HepG2 (cell line): ENCODE results near the gene ELANE.
"Not testable (repeated sequence)": the region's sequence is repeated elsewhere in the genome, so short reads cannot be mapped to it uniquely, and the experiment has no call there.

ENCODE experiments used
- CHD2 ChIP-seq: IDR thresholded peaks from 2 replicates; pipeline ENCODE4 v1.6.1; 2011; ENCODE audit warnings: low read depth, low read length, improper control_type of control experiment
- EED ChIP-seq: sonication (generic); formaldehyde crosslinking; IDR thresholded peaks from 2 replicates; pipeline ENCODE4 v1.5.0; 2020; ENCODE audit warnings: mild to moderate bottlenecking, missing genetic modification reagents
- EP300 ChIP-seq, 3 experiments: sonication (generic) in 1 of 3; formaldehyde crosslinking in 1 of 3; IDR thresholded peaks; 2 replicates each; pipeline versions ENCODE4 v1.5.1 to v1.6.1; 2011 to 2020; ENCODE audit warnings: low read depth in 2 of 3, low read length in 2 of 3, borderline replicate concordance in 1 of 3, improper control_type of control experiment in 1 of 3, mild to moderate bottlenecking in 1 of 3, missing genetic modification reagents in 1 of 3, moderate library complexity in 1 of 3
- POLR2A ChIP-seq, 2 experiments: IDR thresholded peaks; 2 replicates each; pipeline ENCODE4 v1.6.1; 2011; ENCODE audit warnings: low read depth in 2 of 2, low read length in 2 of 2, mild to moderate bottlenecking in 1 of 2, moderate library complexity in 1 of 2; ENCODE audit not compliant: insufficient read depth in 1 of 2
- REPIN1 ChIP-seq: sonication (generic); formaldehyde crosslinking; IDR thresholded peaks from 2 replicates; pipeline ENCODE4 v1.8.0; 2022; ENCODE audit warnings: missing genetic modification reagents, low read depth, mild to moderate bottlenecking, borderline replicate concordance
- SALL2 ChIP-seq: sonication (generic); formaldehyde crosslinking; IDR thresholded peaks from 2 replicates; pipeline ENCODE4 v1.8.1; 2023; ENCODE audit warnings: mild to moderate bottlenecking, missing genetic modification reagents, inconsistent platforms
- SUZ12 ChIP-seq: fragments of 150-350 bp; IDR thresholded peaks from 2 replicates; pipeline ENCODE4 v1.6.1; 2014; ENCODE audit warnings: low read depth, low read length
- TMF1 ChIP-seq: sonication (generic); formaldehyde crosslinking; IDR thresholded peaks from 2 replicates; pipeline ENCODE4 v1.8.1; 2022; ENCODE audit warnings: low read depth, missing genetic modification reagents
- TF ChIP-seq, protein P1 (sequence below): sonication (generic); formaldehyde crosslinking; IDR thresholded peaks from 2 replicates; pipeline ENCODE4 v1.8.1; 2023; ENCODE audit warnings: missing genetic modification reagents, mild to moderate bottlenecking, borderline replicate concordance

DNA sequence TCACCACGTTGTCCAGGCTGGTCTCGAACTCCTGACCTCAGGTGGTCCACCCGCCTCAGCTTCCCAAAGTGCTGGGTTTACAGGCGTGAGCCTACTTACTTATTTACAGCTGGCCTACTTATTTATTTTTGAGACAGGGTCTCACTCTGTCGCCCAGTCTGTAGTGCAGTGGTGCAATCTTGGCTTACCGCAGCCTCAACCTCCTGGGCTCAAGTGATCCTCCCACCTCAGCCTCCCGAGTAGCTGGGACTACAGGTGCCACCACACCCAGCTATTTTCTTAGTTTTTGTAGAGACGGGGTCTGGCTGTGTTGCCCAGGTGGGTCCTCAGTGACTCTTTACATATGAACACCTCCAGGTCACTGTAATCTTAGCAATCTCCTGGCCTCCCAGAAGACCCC, 2.9 kb upstream of the ELANE start:
- not testable (repeated sequence) for TF ChIP-seq REPIN1; EED (CRISPR knock-in tag); EP300 (IDR thresholded peaks at IDR 0.05; ENCODE audit: low read depth in 2 of 2, low read length in 2 of 2); EP300 (CRISPR knock-in tag; IDR thresholded peaks at IDR 0.05; ENCODE audit: borderline replicate concordance); TMF1 (CRISPR knock-in tag); CHD2; SALL2 (CRISPR knock-in tag); POLR2A (IDR thresholded peaks at IDR 0.05; ENCODE audit: insufficient read depth in 1 of 2, low read depth in 2 of 2, low read length in 2 of 2); SUZ12
- TF ChIP-seq, protein P1, sequence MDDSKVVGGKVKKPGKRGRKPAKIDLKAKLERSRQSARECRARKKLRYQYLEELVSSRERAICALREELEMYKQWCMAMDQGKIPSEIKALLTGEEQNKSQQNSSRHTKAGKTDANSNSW (CRISPR knock-in tag): not testable (repeated sequence)
